Left ventricle myocardium inferior (tissue), 1 donor: ENCODE measurements around the gene ACACB. TPM values are rescaled to one million over a fixed set of nuclear protein-coding genes. Genes with fewer than 3 reads are reported as not detected.

ENCODE experiments used
- DNase-seq: peaks from one replicate; pipeline ENCODE4 v3.0.0-alpha.2; 2020
- H3K27ac ChIP-seq: fragments of 200-600 bp; replicated peaks from 2 replicates; pipeline ENCODE4 v1.8.0; 2021
- H3K27me3 ChIP-seq: fragments of 200-600 bp; 2 replicates; pipeline ENCODE4 v1.8.0; 2021; ENCODE audit warnings: low read depth
- H3K36me3 ChIP-seq: fragments of 200-600 bp; 2 replicates; pipeline ENCODE4 v1.8.0; 2021
- H3K4me1 ChIP-seq: fragments of 200-600 bp; 2 replicates; pipeline ENCODE4 v1.8.0; 2021
- H3K4me3 ChIP-seq: fragments of 200-600 bp; 2 replicates; pipeline ENCODE4 v1.8.0; 2021; ENCODE audit warnings: mild to moderate bottlenecking, moderate library complexity
- H3K9me3 ChIP-seq: fragments of 200-600 bp; replicated peaks from 2 replicates; pipeline ENCODE4 v1.8.0; 2021
- CTCF ChIP-seq: fragments of 200-600 bp; IDR thresholded peaks from 2 replicates; pipeline ENCODE4 v1.8.0; 2021; ENCODE audit warnings: antibody characterized with exemption, mild to moderate bottlenecking, borderline replicate concordance
- intact Hi-C: fragments of 100-400 bp; cut with micrococcal nuclease; formaldehyde crosslinking; loops from one replicate; pipeline ENCODE4 v1.11.0; 2022
- total RNA-seq: library from RNA; stranded (reverse); fragmentation: NEBNext Ultra II Directional; extraction: Animal tissue kit (Norgen Biotek cat#: 25700); gene quantifications from one replicate; pipeline ENCODE4 v1.2.1, GENCODE V29; 2021
- donor health status: DM: no; HTN: yes; CAD: no; lungs with severe emphysema.

ACACB gene
- total RNA-seq, 1 donor from 2014 or later: 123 TPM

- no peaks in the 10 kb centered on the region for H3K36me3 ChIP-seq
- no peak overlapping the region for H3K4me3 ChIP-seq
- H3K27me3 ChIP-seq: peaks cover 79% of the 10 kb centered on the region
- H3K4me1 ChIP-seq: peaks cover 15% of the 10 kb centered on the region
- H3K27ac ChIP-seq: no peak overlapping the region
- no peak for TF ChIP-seq CTCF
- DNase-seq: no peak
- H3K9me3 ChIP-seq: no peaks in the 10 kb centered on the region
- intact Hi-C loops: no loop called here
Measured at GRCh38 chr12:109305547-109305946, 189.2 kb downstream of the ACACB start.

- intact Hi-C loops: no loop called here
- H3K9me3 ChIP-seq: no peaks in the 10 kb centered on the region
- H3K4me1 ChIP-seq: peaks cover 17% of the 10 kb centered on the region
- DNase-seq: no peak
- H3K4me3 ChIP-seq: no peak overlapping the region
- TF ChIP-seq CTCF: no peak
- no peaks in the 10 kb centered on the region for H3K36me3 ChIP-seq
- peaks cover 87% of the 10 kb centered on the region for H3K27me3 ChIP-seq
- H3K27ac ChIP-seq: no peak overlapping the region
Measured at GRCh38 chr12:109307051-109307450, 190.7 kb downstream of the ACACB start.

- peaks cover 74% of the 10 kb centered on the region for H3K27me3 ChIP-seq
- peaks cover 17% of the 10 kb centered on the region for H3K4me1 ChIP-seq
- no peak for DNase-seq
- H3K4me3 ChIP-seq: peak within 1 kb of the TSS; percentile 64
- no peaks in the 10 kb centered on the region for H3K9me3 ChIP-seq
- intact Hi-C loops: no loop called here
- no peaks in the 10 kb centered on the region for H3K36me3 ChIP-seq
- H3K27ac ChIP-seq: no peak within 1 kb of the TSS
- TF ChIP-seq CTCF: no peak
Measured at GRCh38 chr12:109308534-109309380, 192.4 kb downstream of the ACACB start, which contains the start of gene FOXN4. FOXN4 (minus strand) TSS chr12:109309284; CDS start chr12:109308321, 963 bp downstream.

GRCh38 chr12:109309381-109310246 lies 193.2 kb downstream of the ACACB start:
- intact Hi-C loops: no loop called here
- no peak for TF ChIP-seq CTCF
- Histone ChIP-seq H3K9me3 (no peaks in the 10 kb centered on the region), H3K27ac (no peak overlapping the region), H3K36me3 (no peaks in the 10 kb centered on the region), H3K4me1 (peaks cover 17% of the 10 kb centered on the region), H3K27me3 (peaks cover 70% of the 10 kb centered on the region), H3K4me3 (peak overlapping the region; percentile 64)
- DNase-seq: no peak

GRCh38 chr12:109310247-109311125 lies 194.1 kb downstream of the ACACB start:
- H3K4me1 ChIP-seq: peaks cover 17% of the 10 kb centered on the region
- intact Hi-C loops: no loop called here
- no peaks in the 10 kb centered on the region for H3K9me3 ChIP-seq
- H3K36me3 ChIP-seq: no peaks in the 10 kb centered on the region
- DNase-seq: no peak
- H3K27me3 ChIP-seq: peaks cover 66% of the 10 kb centered on the region
- TF ChIP-seq CTCF: no peak
- H3K27ac ChIP-seq: no peak overlapping the region
- H3K4me3 ChIP-seq: peak overlapping the region; percentile 64
